BE2C (cell line): Measurements from ENCODE around the gene MEAF6.
A peak's percentile ranks its signal among the peaks of the same experiment; 100 is the strongest.
"Not testable (repeated sequence)": the region's sequence is repeated elsewhere in the genome, so short reads cannot be mapped to it uniquely, and the experiment has no call there.

Experiments used
- DNase-seq: peaks from one replicate; pipeline ENCODE4 v3.0.0-alpha.2; 2020
- H3K27me3 ChIP-seq: fragments of 250-450 bp; sonication (Bioruptor Pico); 2 replicates; pipeline ENCODE4 v1.5.1; 2020; ENCODE audit warnings: mild to moderate bottlenecking
- H3K36me3 ChIP-seq: fragments of 250-450 bp; sonication (Bioruptor Pico); 2 replicates; pipeline ENCODE4 v1.5.1; 2020; ENCODE audit warnings: mild to moderate bottlenecking
- H3K4me1 ChIP-seq: fragments of 250-450 bp; sonication (Bioruptor Pico); 2 replicates; pipeline ENCODE4 v1.5.1; 2020
- H3K4me3 ChIP-seq: 2 replicates; pipeline ENCODE4 v1.5.1; 2011; ENCODE audit warnings: low read depth, low read length
- H3K9me3 ChIP-seq: fragments of 250-450 bp; sonication (Bioruptor Pico); 2 replicates; pipeline ENCODE4 v1.5.1; 2020
- TF ChIP-seq, protein P1 (sequence below): IDR thresholded peaks from 2 replicates; pipeline ENCODE4 v1.5.1; 2012; ENCODE audit warnings: mild to moderate bottlenecking, low read depth, low read length

MEAF6 gene

DNA sequence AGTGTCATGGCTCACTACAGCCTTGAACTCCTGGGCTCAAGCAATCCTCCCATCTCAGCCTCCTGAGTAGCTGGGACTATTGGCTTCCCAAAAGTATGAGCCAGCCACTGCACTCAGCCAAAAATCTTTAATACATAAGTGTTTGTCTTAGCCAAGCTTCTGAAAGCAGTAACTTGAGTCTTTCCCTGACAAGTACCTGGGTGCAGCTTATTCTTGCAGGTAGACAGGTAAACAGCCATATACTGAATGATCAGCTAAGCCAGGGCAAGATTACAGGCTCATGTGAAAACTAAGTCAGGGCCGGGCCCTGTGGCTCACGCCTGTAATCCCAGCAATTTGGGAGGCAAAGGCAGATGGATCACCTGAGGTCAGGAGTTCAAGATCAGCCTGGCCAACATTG is 7.8 kb downstream of the MEAF6 start:
- no peak for DNase-seq
- no peaks in the 10 kb centered on the region for H3K9me3 ChIP-seq
- no peaks in the 10 kb centered on the region for H3K4me1 ChIP-seq
- H3K36me3 ChIP-seq, result no peaks in the 10 kb centered on the region; the same call in 1 of the 2 replicates
- no peak overlapping the region for H3K4me3 ChIP-seq
- no peaks in the 10 kb centered on the region for H3K27me3 ChIP-seq
- TF ChIP-seq, protein P1, sequence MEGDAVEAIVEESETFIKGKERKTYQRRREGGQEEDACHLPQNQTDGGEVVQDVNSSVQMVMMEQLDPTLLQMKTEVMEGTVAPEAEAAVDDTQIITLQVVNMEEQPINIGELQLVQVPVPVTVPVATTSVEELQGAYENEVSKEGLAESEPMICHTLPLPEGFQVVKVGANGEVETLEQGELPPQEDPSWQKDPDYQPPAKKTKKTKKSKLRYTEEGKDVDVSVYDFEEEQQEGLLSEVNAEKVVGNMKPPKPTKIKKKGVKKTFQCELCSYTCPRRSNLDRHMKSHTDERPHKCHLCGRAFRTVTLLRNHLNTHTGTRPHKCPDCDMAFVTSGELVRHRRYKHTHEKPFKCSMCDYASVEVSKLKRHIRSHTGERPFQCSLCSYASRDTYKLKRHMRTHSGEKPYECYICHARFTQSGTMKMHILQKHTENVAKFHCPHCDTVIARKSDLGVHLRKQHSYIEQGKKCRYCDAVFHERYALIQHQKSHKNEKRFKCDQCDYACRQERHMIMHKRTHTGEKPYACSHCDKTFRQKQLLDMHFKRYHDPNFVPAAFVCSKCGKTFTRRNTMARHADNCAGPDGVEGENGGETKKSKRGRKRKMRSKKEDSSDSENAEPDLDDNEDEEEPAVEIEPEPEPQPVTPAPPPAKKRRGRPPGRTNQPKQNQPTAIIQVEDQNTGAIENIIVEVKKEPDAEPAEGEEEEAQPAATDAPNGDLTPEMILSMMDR, result no peak

GRCh38 chr1:37502791-37503190 is 11.8 kb downstream of the MEAF6 start:
- H3K9me3 ChIP-seq, H3K27me3 ChIP-seq, H3K36me3 ChIP-seq, DNase-seq, H3K4me3 ChIP-seq, H3K4me1 ChIP-seq: not testable (repeated sequence)

GRCh38 chr1:37502104-37502503 is 12.5 kb downstream of the MEAF6 start:
- peaks cover 6% of the 10 kb centered on the region for H3K36me3 ChIP-seq
- no peaks in the 10 kb centered on the region for H3K27me3 ChIP-seq
- no peaks in the 10 kb centered on the region for H3K4me1 ChIP-seq
- no peaks in the 10 kb centered on the region for H3K9me3 ChIP-seq
- DNase-seq, result no peak
- no peak overlapping the region for H3K4me3 ChIP-seq
- TF ChIP-seq, protein P1, result no peak

GRCh38 chr1:37501661-37502060 is 12.9 kb downstream of the MEAF6 start:
- Histone ChIP-seq H3K4me1 (no peaks in the 10 kb centered on the region), H3K9me3 (no peaks in the 10 kb centered on the region), H3K4me3 (no peak overlapping the region), H3K27me3 (no peaks in the 10 kb centered on the region), H3K36me3 (peaks cover 6% of the 10 kb centered on the region)
- TF ChIP-seq, protein P1, result no peak
- no peak for DNase-seq

DNA sequence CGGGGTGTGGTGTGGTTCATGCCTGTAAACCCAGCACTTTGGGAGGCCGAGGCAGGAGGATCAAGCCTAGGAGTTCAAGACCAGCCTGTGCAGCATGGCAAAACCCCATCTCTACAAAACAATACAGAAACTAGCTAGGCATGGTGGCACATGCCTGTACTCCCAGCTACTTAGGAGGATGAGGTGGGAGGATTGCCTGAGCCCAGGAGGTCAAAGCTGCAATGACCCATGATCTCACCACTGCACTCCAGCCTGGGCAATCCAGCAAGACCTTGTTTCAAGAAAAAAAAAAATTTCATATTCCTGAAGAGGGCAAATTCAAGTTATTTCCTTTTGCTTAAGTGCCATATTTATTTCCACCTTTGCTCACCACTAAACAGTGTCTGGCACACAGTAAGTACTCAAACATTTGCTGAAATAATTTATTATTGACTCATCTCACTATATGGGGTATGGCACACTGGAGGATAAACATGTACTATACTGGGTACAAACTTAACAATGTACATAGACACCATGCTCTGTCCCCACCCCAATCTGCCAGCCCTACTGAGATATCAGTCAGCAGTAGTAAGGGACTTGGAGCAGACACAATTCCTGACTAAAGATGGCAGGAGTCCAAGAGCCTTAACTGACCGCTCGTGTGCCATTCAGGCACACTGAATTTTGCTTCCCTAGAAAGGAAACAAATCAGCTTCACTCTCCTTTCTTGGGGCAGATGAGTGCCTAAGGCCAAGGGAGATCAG is 15.5 kb downstream of the MEAF6 start:
- peaks cover 6% of the 10 kb centered on the region; the same call in 1 of the 2 replicates for H3K36me3 ChIP-seq
- H3K4me3 ChIP-seq, result no peak overlapping the region
- no peaks in the 10 kb centered on the region; the same call in 1 of the 2 replicates for H3K4me1 ChIP-seq
- no peaks in the 10 kb centered on the region for H3K27me3 ChIP-seq
- peak; percentile 42 for DNase-seq
- no peaks in the 10 kb centered on the region for H3K9me3 ChIP-seq
- TF ChIP-seq, protein P1, result no peak

- Histone ChIP-seq H3K27me3 (no peaks in the 10 kb centered on the region), H3K36me3 (peaks cover 6% of the 10 kb centered on the region; the same call in 1 of the 2 replicates), H3K9me3 (no peaks in the 10 kb centered on the region), H3K4me1 (no peaks in the 10 kb centered on the region; the same call in 1 of the 2 replicates), H3K4me3 (no peak overlapping the region)
- TF ChIP-seq, protein P1, result no peak
- DNase-seq, result no peak
Observed at GRCh38 chr1:37497832-37498231, 16.7 kb downstream of the MEAF6 start.
